ENCODE data around the gene CCDC66. TPM values are rescaled to one million over a fixed set of nuclear protein-coding genes. Genes with fewer than 3 reads are reported as not detected.

CCDC66 gene
- total RNA-seq, 4 donors from 2014 or later = 39.4 to 69.5 (median 40.6) TPM

DNA sequence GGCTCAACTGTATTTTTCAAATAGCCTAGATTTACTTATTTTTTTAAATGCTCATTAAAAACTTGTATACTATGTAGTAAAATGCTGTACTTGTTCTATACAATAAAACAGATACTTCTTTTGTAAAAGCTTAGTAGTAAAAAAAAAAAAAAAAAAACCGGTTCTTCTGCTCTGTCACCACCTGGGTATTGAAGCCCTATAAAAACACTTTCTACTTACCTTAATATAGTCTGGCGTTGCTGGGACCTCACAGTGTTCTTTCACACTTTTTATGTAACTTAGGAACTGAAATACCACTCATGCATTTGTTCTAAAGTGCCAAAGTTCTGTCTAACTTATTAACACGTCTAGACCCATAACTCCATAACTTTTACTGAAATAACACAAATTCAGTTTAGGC, 64.7 kb downstream of the CCDC66 start:
- Histone ChIP-seq H3K4me3 (replicated peaks in 1 of 3) (no peak overlapping the region), H3K9me3 (no peaks in the 10 kb centered on the region), H3K27me3 (no peaks in the 10 kb centered on the region), H3K4me1 (peaks cover 4 to 14% of the 10 kb centered on the region in 2 donors), H3K36me3 (peaks cover 47% of the 10 kb centered on the region in 2 donors), H3K27ac (peak overlapping the region; percentile 48 to 72 (median 61))
- no peak for TF ChIP-seq POLR2A (IDR thresholded peaks at IDR 0.05)
- TF ChIP-seq CTCF (IDR thresholded peaks at IDR 0.05) = no peak
- intact Hi-C loops (cut with DNase I) = no loop called here
- DNase-seq = peak; percentile 21 to 35
- WGBS, 2 donors = 36 to 43% methylated on average over 3 of the region's 3 CpGs

DNA sequence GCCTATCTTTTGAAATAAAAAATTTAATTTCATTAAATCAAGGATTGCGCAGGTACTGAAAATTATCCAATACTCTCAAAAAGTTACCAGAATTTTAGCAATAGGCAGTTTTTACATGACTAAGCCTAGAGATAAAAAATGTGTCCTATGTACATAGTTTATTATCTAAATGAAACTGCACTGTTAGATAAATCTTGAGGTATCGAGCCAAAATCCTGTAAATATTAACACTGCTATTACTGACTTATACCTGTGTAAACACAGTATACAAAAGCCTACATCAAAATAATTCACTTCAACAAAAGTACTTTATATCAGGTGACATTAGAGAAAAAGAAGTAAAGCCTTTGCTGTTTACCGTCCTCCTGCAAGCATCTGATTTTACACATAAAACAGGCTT, 65.4 kb downstream of the CCDC66 start:
- H3K4me1 ChIP-seq = peaks cover 4 to 14% of the 10 kb centered on the region in 2 donors
- H3K36me3 ChIP-seq = peaks cover 43 to 47% of the 10 kb centered on the region in 2 donors
- TF ChIP-seq CTCF (IDR thresholded peaks at IDR 0.05) (no peak), POLR2A (IDR thresholded peaks at IDR 0.05) (no peak)
- 96 to 98% methylated on average over 3 of the region's 3 CpGs for WGBS, 2 donors
- H3K27ac ChIP-seq = peak overlapping the region in 2 of 3 donors; percentile 48 to 57
- DNase-seq = no peak
- H3K4me3 ChIP-seq (replicated peaks in 1 of 3) = no peak overlapping the region
- no peaks in the 10 kb centered on the region for H3K9me3 ChIP-seq
- intact Hi-C loops (cut with DNase I) = no loop called here
- no peaks in the 10 kb centered on the region for H3K27me3 ChIP-seq

GRCh38 chr3:56624725-56625124, 67.8 kb downstream of the CCDC66 start:
- Histone ChIP-seq H3K9me3 (no peaks in the 10 kb centered on the region), H3K4me1 (peaks cover 4 to 14% of the 10 kb centered on the region in 2 donors), H3K27me3 (no peaks in the 10 kb centered on the region), H3K27ac (no peak overlapping the region), H3K4me3 (replicated peaks in 1 of 3) (no peak overlapping the region), H3K36me3 (peaks cover 35 to 36% of the 10 kb centered on the region in 2 donors)
- TF ChIP-seq CTCF (IDR thresholded peaks at IDR 0.05) (no peak), POLR2A (IDR thresholded peaks at IDR 0.05) (no peak)
- 86 to 91% methylated on average over 3 of the region's 3 CpGs for WGBS, 2 donors
- intact Hi-C loops (cut with DNase I) = no loop called here
- DNase-seq = no peak

- H3K27ac ChIP-seq = no peak overlapping the region
- peaks cover 23 to 38% of the 10 kb centered on the region in 2 donors for H3K36me3 ChIP-seq
- 98 to 100% methylated on average over 2 of the region's 2 CpGs for WGBS, 2 donors
- no peak for TF ChIP-seq CTCF (IDR thresholded peaks at IDR 0.05)
- TF ChIP-seq POLR2A (IDR thresholded peaks at IDR 0.05) = no peak
- H3K27me3 ChIP-seq = no peaks in the 10 kb centered on the region
- no peak overlapping the region for H3K4me3 ChIP-seq (replicated peaks in 1 of 3)
- no peak for DNase-seq
- intact Hi-C loops (cut with DNase I) = no loop called here
- no peaks in the 10 kb centered on the region for H3K9me3 ChIP-seq
- H3K4me1 ChIP-seq = peaks cover 0 to under 1% of the 10 kb centered on the region in 2 donors
Observed at GRCh38 chr3:56629047-56629446, 72.1 kb downstream of the CCDC66 start.

- no peak for DNase-seq
- TF ChIP-seq POLR2A (IDR thresholded peaks at IDR 0.05) = no peak
- TF ChIP-seq CTCF (IDR thresholded peaks at IDR 0.05) = no peak
- Histone ChIP-seq H3K27ac (no peak overlapping the region), H3K4me1 (peaks cover 0 to 5% of the 10 kb centered on the region in 2 donors), H3K9me3 (no peaks in the 10 kb centered on the region), H3K4me3 (replicated peaks in 1 of 3) (no peak overlapping the region), H3K27me3 (no peaks in the 10 kb centered on the region), H3K36me3 (peaks cover 19 to 34% of the 10 kb centered on the region in 2 donors)
- intact Hi-C loops (cut with DNase I) = no loop called here
Observed at GRCh38 chr3:56629451-56629850, 72.5 kb downstream of the CCDC66 start.
